HEK293 (cell line): ENCODE data around the gene COX6A1.
"Not testable (repeated sequence)": the region's sequence is repeated elsewhere in the genome, so short reads cannot be mapped to it uniquely, and the experiment has no call there.

Experiments
- CTCF ChIA-PET: fragments of 350-600 bp; formaldehyde crosslinking; extraction: SDS; loops from one replicate; lab custom pipeline; 2021; ENCODE audit warnings: antibody characterized with exemption; lab: Yijun Ruan, JAX
- POLR2A ChIA-PET: fragments of 300-600 bp; formaldehyde crosslinking; extraction: SDS; loops from one replicate; lab custom pipeline; 2020; ENCODE audit warnings: antibody characterized with exemption, inconsistent platforms; lab: Yijun Ruan, JAX
- H3K27ac ChIP-seq: fragments of 200-500 bp; sonication (Bioruptor generic); 2 replicates; pipeline ENCODE4 v1.5.1; 2014; ENCODE audit warnings: low read depth, low read length, control low read depth, inconsistent platforms; ENCODE audit errors: extremely low read depth
- H3K36me3 ChIP-seq, 2 experiments: fragments of 200-500 bp in 1 of 2; sonication (Bioruptor generic) in 1 of 2; 1 replicate in 1 of 2; 2 replicates in 1 of 2; pipeline ENCODE4 v1.5.1; 2014 to 2017; ENCODE audit warnings: inconsistent platforms in 2 of 2, low read length in 2 of 2; ENCODE audit not compliant: control insufficient read depth in 2 of 2, insufficient read depth in 1 of 2
- H3K4me1 ChIP-seq: fragments of 200-500 bp; sonication (Bioruptor generic); 2 replicates; pipeline ENCODE4 v1.5.1; 2014; ENCODE audit warnings: mild to moderate bottlenecking, low read length, inconsistent platforms; ENCODE audit not compliant: control insufficient read depth, insufficient read depth
- H3K4me3 ChIP-seq: 2 replicates; pipeline ENCODE4 v1.5.1; 2011; ENCODE audit warnings: low read depth, mild to moderate bottlenecking, control low read depth, low read length, moderate library complexity
- H3K9me3 ChIP-seq: fragments of 200-500 bp; sonication (Bioruptor generic); 2 replicates; pipeline ENCODE4 v1.5.1; 2014; ENCODE audit warnings: low read depth, low read length, inconsistent platforms; ENCODE audit not compliant: control insufficient read depth, insufficient read depth
- KLF1 ChIP-seq: fragments of 450-650 bp; formaldehyde crosslinking; IDR thresholded peaks from 2 replicates; pipeline ENCODE4 v1.5.1; 2016; ENCODE audit warnings: missing biosample characterization, missing genetic modification characterization
- KLF17 ChIP-seq: fragments of 450-650 bp; formaldehyde crosslinking; IDR thresholded peaks from 2 replicates; pipeline ENCODE4 v1.5.1; 2016; ENCODE audit warnings: missing biosample characterization, missing genetic modification characterization
- PRDM6 ChIP-seq: fragments of 450-650 bp; formaldehyde crosslinking; IDR thresholded peaks from 2 replicates; pipeline ENCODE4 v1.5.1; 2017; ENCODE audit warnings: missing biosample characterization, missing genetic modification characterization
- ZBTB44 ChIP-seq: fragments of 450-650 bp; IDR thresholded peaks from 2 replicates; pipeline ENCODE4 v1.5.1; 2018; ENCODE audit warnings: missing biosample characterization, mild to moderate bottlenecking, missing genetic modification characterization
- ZFP41 ChIP-seq: fragments of 450-650 bp; formaldehyde crosslinking; IDR thresholded peaks from 2 replicates; pipeline ENCODE4 v1.5.1; 2016; ENCODE audit warnings: missing biosample characterization, missing genetic modification characterization, borderline replicate concordance
- ZNF121 ChIP-seq: fragments of 450-650 bp; formaldehyde crosslinking; IDR thresholded peaks from 2 replicates; pipeline ENCODE4 v1.5.1; 2016; ENCODE audit warnings: missing biosample characterization, missing genetic modification characterization
- ZNF24 ChIP-seq: fragments of 450-650 bp; formaldehyde crosslinking; IDR thresholded peaks from 2 replicates; pipeline ENCODE4 v1.5.1; 2016; ENCODE audit warnings: missing biosample characterization, missing genetic modification characterization
- ZNF302 ChIP-seq: fragments of 450-650 bp; formaldehyde crosslinking; IDR thresholded peaks from 2 replicates; pipeline ENCODE4 v1.5.1; 2016; ENCODE audit warnings: missing biosample characterization, missing genetic modification characterization, low read depth
- ZNF423 ChIP-seq: fragments of 450-650 bp; formaldehyde crosslinking; IDR thresholded peaks from 2 replicates; pipeline ENCODE4 v1.5.1; 2016; ENCODE audit warnings: missing biosample characterization, missing genetic modification characterization
- ZNF529 ChIP-seq: fragments of 450-650 bp; formaldehyde crosslinking; IDR thresholded peaks from 2 replicates; pipeline ENCODE4 v1.5.1; 2017; ENCODE audit warnings: missing genetic modification characterization, missing biosample characterization; ENCODE audit not compliant: insufficient replicate concordance
- ZNF585B ChIP-seq: fragments of 450-650 bp; formaldehyde crosslinking; IDR thresholded peaks from 2 replicates; pipeline ENCODE4 v1.5.1; 2016; ENCODE audit warnings: missing biosample characterization, missing genetic modification characterization
- ZNF768 ChIP-seq: fragments of 450-650 bp; formaldehyde crosslinking; IDR thresholded peaks from 2 replicates; pipeline ENCODE4 v1.5.1; 2018; ENCODE audit warnings: missing biosample characterization, mild to moderate bottlenecking, missing genetic modification characterization
- ZNF843 ChIP-seq: fragments of 450-650 bp; formaldehyde crosslinking; IDR thresholded peaks from 2 replicates; pipeline ENCODE4 v1.5.1; 2016; ENCODE audit warnings: missing biosample characterization, missing genetic modification characterization

COX6A1 gene

GRCh38 chr12:120485961-120486881 lies 48.3 kb downstream of the COX6A1 start:
- H3K9me3 ChIP-seq, result no peaks in the 10 kb centered on the region
- TF ChIP-seq ZNF121 (tag by site-specific recombination) (peak; percentile 96), PRDM6 (tag by site-specific recombination) (0 out of 2 replicates have a peak, but pooled peaks have one; percentile 22), KLF17 (tag by site-specific recombination) (no peak)
- ChIA-PET POLR2A (interaction anchor here (1.0 kb wide), 2 partner anchors 10 to 11 kb away, joined by 4 to 5 read pairs; partner anchors contain the start of gene DYNLL1), CTCF (interaction anchor here (0.7 kb wide), 1 partner anchor 14 kb away, joined by 3 read pairs; no protein-coding TSS in a partner anchor)
- H3K36me3 ChIP-seq, result peaks cover 0 to 17% of the 10 kb centered on the region in 2 experiments; a peak in 2 of 3 replicates
- no peak overlapping the region for H3K27ac ChIP-seq
- no peak overlapping the region for H3K4me3 ChIP-seq
- no peaks in the 10 kb centered on the region; the same call in 1 of the 2 replicates for H3K4me1 ChIP-seq

- not testable (repeated sequence) for H3K27ac ChIP-seq, H3K4me3 ChIP-seq, H3K9me3 ChIP-seq, H3K4me1 ChIP-seq
- peaks cover 0 to 13% of the 10 kb centered on the region in 2 experiments; a peak in 2 of 3 replicates for H3K36me3 ChIP-seq
- ChIA-PET POLR2A (interaction anchor here (1.0 kb wide), 1 partner anchor 9 kb away, joined by 3 read pairs; no protein-coding TSS in a partner anchor), CTCF (interaction anchor here (0.6 kb wide), 2 partner anchors 19 to 94 kb away, joined by 3 read pairs; no protein-coding TSS in a partner anchor)
Measured at GRCh38 chr12:120487552-120487951, 49.6 kb downstream of the COX6A1 start.

GRCh38 chr12:120488057-120488640 lies 50.2 kb downstream of the COX6A1 start:
- Histone ChIP-seq H3K27ac (no peak overlapping the region), H3K9me3 (no peaks in the 10 kb centered on the region), H3K4me1 (no peaks in the 10 kb centered on the region; the same call in 1 of the 2 replicates), H3K4me3 (no peak overlapping the region), H3K36me3 (peaks cover 0 to 10% of the 10 kb centered on the region in 2 experiments; a peak in 2 of 3 replicates)
- ChIA-PET CTCF (interaction anchor here (0.6 to 2.3 kb wide), 3 partner anchors 13 to 93 kb away, joined by 3 to 7 read pairs (median 3); no protein-coding TSS in a partner anchor), POLR2A (interaction anchor here (1.0 to 1.3 kb wide), 3 partner anchors 9 to 50 kb away, joined by 3 read pairs; no protein-coding TSS in a partner anchor)
- TF ChIP-seq ZNF843 (tag by site-specific recombination) (no peak), ZNF423 (tag by site-specific recombination) (no peak), ZBTB44 (tag by site-specific recombination) (no peak), ZNF585B (tag by site-specific recombination) (no peak), ZNF529 (tag by site-specific recombination) (no peak), ZNF302 (no peak), ZNF768 (tag by site-specific recombination) (no peak), ZNF24 (no peak), ZFP41 (tag by site-specific recombination) (no peak), KLF1 (tag by site-specific recombination) (no peak)
